ENCODE results near the gene BTG1. TPM values are rescaled to one million over a fixed set of nuclear protein-coding genes. Genes with fewer than 3 reads are reported as not detected.

BTG1 gene
- total RNA-seq, 1 experiment from 2014 or later: 32.7 TPM

GRCh38 chr12:92188517-92189188 lies 43.0 kb upstream of the BTG1 start:
- H2AFZ ChIP-seq (ENCODE audit: low read length): no peak overlapping the region
- no peak for TF ChIP-seq CTCF (conservative IDR thresholded peaks at IDR 0.05)
- Mint-ChIP-seq H3K36me3 (ENCODE audit: insufficient read depth in 1 of 3, low read depth in 3 of 3) (no peaks in the 10 kb centered on the region), H3K4me3 (no peak overlapping the region), H3K9me3 (no peaks in the 10 kb centered on the region), H3K27ac (no peak overlapping the region), H3K4me1 (peaks cover under 1 to 4% of the 10 kb centered on the region in 2 experiments), H3K27me3 (ENCODE audit: low read depth) (no peaks in the 10 kb centered on the region)
- no peak overlapping the region for H3K18ac ChIP-seq (ENCODE audit: insufficient read length, low read depth, low read length)
- no peak overlapping the region for H3K9ac ChIP-seq (ENCODE audit: extremely low read depth, insufficient read length, low read length)
- H3K56ac ChIP-seq (ENCODE audit: insufficient read length, low read depth, low read length): no peak overlapping the region
- H2BK20ac ChIP-seq (ENCODE audit: low read depth, low read length, poor library complexity, severe bottlenecking): no peak overlapping the region
- H4K91ac ChIP-seq (ENCODE audit: insufficient read length, low read depth, low read length): no peak overlapping the region
- no peak overlapping the region for H3K23ac ChIP-seq (ENCODE audit: insufficient read length, low read depth, low read length)
- H2BK15ac ChIP-seq (ENCODE audit: low read depth, low read length): no peak overlapping the region
- no peak overlapping the region for H3T11ph ChIP-seq (ENCODE audit: low read length)
- no peaks in the 10 kb centered on the region for H3K79me2 ChIP-seq (ENCODE audit: insufficient read depth, low read length)
- H3K23me2 ChIP-seq (ENCODE audit: insufficient read length, low read depth, low read length, poor library complexity, severe bottlenecking): no peaks in the 10 kb centered on the region
- H2BK120ac ChIP-seq (ENCODE audit: low read depth, low read length, poor library complexity, severe bottlenecking): no peak overlapping the region
- 100% methylated on average over 1 of the region's 7 CpGs for WGBS (ENCODE audit: extremely low coverage, insufficient read length, low lambda C conversion rate)
- no peak overlapping the region for H2BK5ac ChIP-seq (ENCODE audit: insufficient read length, low read length)
- no peaks in the 10 kb centered on the region for H3K27me3 ChIP-seq (ENCODE audit: insufficient read depth, low read length)
- no peak overlapping the region for H3K4me2 ChIP-seq (ENCODE audit: insufficient read depth, insufficient read length, low read length)
- H3K4ac ChIP-seq (ENCODE audit: low read depth, low read length): no peak overlapping the region
- no peak overlapping the region for H2BK12ac ChIP-seq (ENCODE audit: insufficient read length, low read depth, low read length)
- H3K4me1 ChIP-seq (ENCODE audit: insufficient read depth, low read length): no peaks in the 10 kb centered on the region
- H3K14ac ChIP-seq (ENCODE audit: insufficient read depth, low read length): no peak overlapping the region
- no peak overlapping the region for H4K5ac ChIP-seq (ENCODE audit: insufficient read length, low read depth, low read length)
- no peak for DNase-seq
- no peak overlapping the region for H2AK5ac ChIP-seq (ENCODE audit: insufficient read length, low read length)
- no peaks in the 10 kb centered on the region for H4K20me1 ChIP-seq (ENCODE audit: control insufficient read depth, insufficient read depth, insufficient read length)
- no peaks in the 10 kb centered on the region for H3K9me3 ChIP-seq (ENCODE audit: control insufficient read depth, low read depth, low read length)
- no peak overlapping the region for H4K8ac ChIP-seq (replicated peaks; ENCODE audit: insufficient read length, low read depth, low read length)
- no peaks in the 10 kb centered on the region for H3K79me1 ChIP-seq (ENCODE audit: insufficient read depth, low read depth, low read length, poor library complexity, severe bottlenecking)
- H3K27ac ChIP-seq (ENCODE audit: insufficient read length, low read depth, low read length): no peak overlapping the region
